Activated CD4-positive, alpha-beta T cell treated with anti-CD3 and anti-CD28 coated beads, Interleukin-2, amount 10 ng/mL, durations not matched to agents 7 days and 5 days (primary cell): Measurements from ENCODE around the gene HDAC4. TPM values are rescaled to one million over a fixed set of nuclear protein-coding genes. Genes with fewer than 3 reads are reported as not detected.

Experiments
- CTCF ChIA-PET: fragments of 350-600 bp; sonication (Branson Sonifier 250); formaldehyde crosslinking; loops from one replicate; lab custom pipeline; 2021; ENCODE audit warnings: antibody characterized with exemption; lab: Charles Lee
- POLR2A ChIA-PET: fragments of 350-600 bp; sonication (Branson Sonifier 250); formaldehyde crosslinking; loops from one replicate; lab custom pipeline; 2021; ENCODE audit warnings: antibody characterized with exemption; lab: Charles Lee
- DNase-seq: peaks from one replicate; pipeline ENCODE4 v3.0.0-alpha.2; 2020
- H3K27ac Mint-ChIP-seq: one replicate; pipeline ENCODE4 v1.8.0; 2021; ENCODE audit warnings: mild to moderate bottlenecking, moderate library complexity, mixed read lengths
- H3K27me3 Mint-ChIP-seq: one replicate; pipeline ENCODE4 v1.8.0; 2021; ENCODE audit warnings: mixed read lengths
- H3K36me3 Mint-ChIP-seq: one replicate; pipeline ENCODE4 v1.8.0; 2021; ENCODE audit warnings: low read depth, mixed read lengths
- H3K4me1 Mint-ChIP-seq: one replicate; pipeline ENCODE4 v1.8.0; 2021; ENCODE audit warnings: mixed read lengths
- H3K4me3 Mint-ChIP-seq: one replicate; pipeline ENCODE4 v1.8.0; 2021; ENCODE audit warnings: mild to moderate bottlenecking, moderate library complexity, mixed read lengths
- H3K9me3 Mint-ChIP-seq: one replicate; pipeline ENCODE4 v1.8.0; 2021; ENCODE audit warnings: mixed read lengths
- total RNA-seq, 2 experiments: library from RNA; stranded (reverse); gene quantifications; one replicate each; pipeline ENCODE4 v1.2.3, GENCODE V29; 2021

HDAC4 gene
- total RNA-seq, 2 experiments from 2014 or later: 57.1 to 68.4 TPM

DNA sequence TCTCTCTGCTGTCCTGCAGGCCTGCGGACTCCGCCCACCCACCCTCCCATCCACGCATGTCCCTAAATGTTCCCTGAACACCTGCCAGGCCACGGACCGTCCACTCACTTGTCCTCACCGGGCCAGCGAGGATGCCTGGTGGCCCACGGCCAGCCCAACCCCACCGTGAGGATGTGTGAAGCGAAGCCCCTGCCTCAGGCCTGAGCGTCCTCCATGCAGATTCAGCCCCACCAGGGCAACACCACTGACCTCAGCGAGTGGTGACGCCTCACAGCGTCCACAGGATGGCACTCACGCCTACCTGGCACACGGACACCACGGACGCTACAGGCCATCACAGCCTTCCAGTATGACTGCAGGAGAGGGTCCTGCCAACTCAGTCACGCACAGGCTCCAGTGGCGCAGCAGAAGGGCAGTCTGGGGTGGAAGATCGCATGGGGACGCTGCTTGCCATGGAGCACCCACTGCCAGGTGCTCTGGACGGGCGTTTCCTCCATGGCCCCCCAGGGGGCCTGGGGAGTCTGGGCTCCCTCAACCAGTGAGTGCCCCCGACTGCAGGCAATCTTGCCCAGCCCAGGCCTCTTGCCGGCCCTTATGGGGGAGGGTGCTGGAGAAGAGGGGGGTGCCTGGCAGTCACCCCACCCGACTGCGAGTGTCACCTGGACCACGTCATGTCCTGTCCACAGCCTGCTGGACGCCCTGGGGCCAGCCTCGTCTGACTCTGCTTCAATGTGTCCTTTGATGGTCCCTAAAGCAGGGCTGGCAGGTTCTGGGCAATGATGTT, 25.4 kb downstream of the HDAC4 start:
- Mint-ChIP-seq H3K36me3 (no peaks in the 10 kb centered on the region), H3K27me3 (no peaks in the 10 kb centered on the region), H3K4me3 (no peak overlapping the region), H3K9me3 (no peaks in the 10 kb centered on the region), H3K4me1 (peaks cover 12% of the 10 kb centered on the region), H3K27ac (no peak overlapping the region)
- POLR2A ChIA-PET: no interaction called here
- no peak for DNase-seq
- CTCF ChIA-PET: interaction anchor here (1.1 kb wide), 1 partner anchor 25 kb away, joined by 3 read pairs; no protein-coding TSS in a partner anchor

DNA sequence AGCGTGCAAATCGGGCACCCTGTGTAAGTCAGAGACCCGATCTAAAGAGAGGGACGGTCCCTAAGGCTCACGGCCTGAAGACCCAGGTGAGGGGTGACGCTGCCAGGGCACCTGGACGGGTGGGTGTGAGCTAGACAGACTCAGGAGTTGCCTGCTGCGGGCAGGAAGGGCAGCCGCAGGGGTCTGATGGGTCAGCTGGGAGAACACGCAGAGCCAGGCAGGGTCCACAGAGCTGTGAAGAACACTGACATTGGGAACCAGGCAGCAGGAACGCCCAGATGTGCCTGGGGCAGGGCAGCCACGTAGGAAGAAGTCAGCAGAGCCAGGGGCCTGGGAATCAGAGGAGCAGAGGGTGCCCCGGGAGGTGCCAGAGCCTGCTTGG, 25.9 kb downstream of the HDAC4 start:
- CTCF ChIA-PET: interaction anchor here (1.1 kb wide), 1 partner anchor 25 kb away, joined by 3 read pairs; no protein-coding TSS in a partner anchor

GRCh38 chr2:239372835-239373234, 28.0 kb downstream of the HDAC4 start:
- H3K9me3 Mint-ChIP-seq: no peaks in the 10 kb centered on the region
- POLR2A ChIA-PET: no interaction called here
- H3K27me3 Mint-ChIP-seq: no peaks in the 10 kb centered on the region
- no peak overlapping the region for H3K27ac Mint-ChIP-seq
- peaks cover 6% of the 10 kb centered on the region for H3K36me3 Mint-ChIP-seq
- peaks cover 3% of the 10 kb centered on the region for H3K4me1 Mint-ChIP-seq
- CTCF ChIA-PET: interaction anchor here (3.7 kb wide), 1 partner anchor 7 kb away, joined by 19 read pairs; no protein-coding TSS in a partner anchor
- H3K4me3 Mint-ChIP-seq: no peak overlapping the region
- DNase-seq: no peak

More for the DNA sequence above, 25.9 kb downstream of the HDAC4 start:
- Mint-ChIP-seq H3K9me3 (no peaks in the 10 kb centered on the region), H3K27ac (no peak overlapping the region), H3K4me1 (peaks cover 8% of the 10 kb centered on the region), H3K36me3 (peaks cover under 1% of the 10 kb centered on the region), H3K4me3 (no peak overlapping the region), H3K27me3 (no peaks in the 10 kb centered on the region)
- POLR2A ChIA-PET: no interaction called here
- DNase-seq: no peak

DNA sequence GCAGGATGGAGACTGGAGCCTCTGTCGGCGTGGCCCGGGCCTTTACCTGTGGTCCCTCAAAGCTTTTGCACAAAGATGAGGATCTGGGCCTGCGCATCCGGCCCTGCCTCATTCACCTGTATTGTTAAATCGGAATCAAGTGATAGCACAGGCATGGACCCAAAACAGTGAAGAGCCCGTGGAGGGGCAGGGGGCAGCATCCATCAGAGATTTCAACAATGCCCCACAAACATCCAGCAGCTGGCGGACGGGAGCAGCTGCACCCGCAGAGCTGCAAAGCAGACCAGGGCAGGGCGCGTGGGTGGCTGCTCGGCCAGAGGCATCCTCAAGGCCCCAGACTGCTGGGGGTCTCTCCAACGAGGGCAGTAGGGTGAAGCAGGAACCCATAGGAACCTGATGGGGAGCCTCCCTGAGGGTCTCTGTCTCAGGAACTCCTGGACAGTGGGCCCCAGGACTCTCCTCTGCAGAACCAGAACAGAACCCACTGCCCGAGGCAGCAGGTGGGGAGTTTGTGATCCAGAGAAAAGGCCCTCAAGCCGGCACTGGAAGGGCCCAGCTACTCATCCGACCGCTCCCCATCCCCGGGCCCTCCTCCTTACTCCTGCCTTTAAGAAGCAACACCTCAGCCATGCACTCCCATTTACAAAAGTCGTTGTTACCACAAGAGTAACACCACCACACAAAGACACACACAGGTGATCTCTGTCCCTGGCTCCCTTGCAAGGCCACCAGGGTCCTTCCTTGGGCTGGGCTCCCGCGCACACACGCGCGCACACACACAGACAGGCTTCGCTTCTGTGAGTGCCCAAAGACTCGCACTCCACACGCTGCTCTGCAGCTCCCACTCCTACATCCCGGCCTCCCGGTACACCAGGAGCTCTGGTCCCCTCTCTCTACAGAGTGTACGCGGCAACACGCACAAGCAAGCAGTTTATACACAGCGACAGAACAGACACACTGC, 28.8 kb downstream of the HDAC4 start:
- Mint-ChIP-seq H3K36me3 (peaks cover 6% of the 10 kb centered on the region), H3K27me3 (no peaks in the 10 kb centered on the region), H3K4me1 (peaks cover 3% of the 10 kb centered on the region), H3K4me3 (no peak overlapping the region), H3K9me3 (no peaks in the 10 kb centered on the region), H3K27ac (no peak overlapping the region)
- CTCF ChIA-PET: interaction anchor here (1.0 to 3.7 kb wide), 2 partner anchors 8 to 156 kb away, joined by 5 to 19 read pairs; no protein-coding TSS in a partner anchor
- no peak for DNase-seq
- POLR2A ChIA-PET: no interaction called here

DNA sequence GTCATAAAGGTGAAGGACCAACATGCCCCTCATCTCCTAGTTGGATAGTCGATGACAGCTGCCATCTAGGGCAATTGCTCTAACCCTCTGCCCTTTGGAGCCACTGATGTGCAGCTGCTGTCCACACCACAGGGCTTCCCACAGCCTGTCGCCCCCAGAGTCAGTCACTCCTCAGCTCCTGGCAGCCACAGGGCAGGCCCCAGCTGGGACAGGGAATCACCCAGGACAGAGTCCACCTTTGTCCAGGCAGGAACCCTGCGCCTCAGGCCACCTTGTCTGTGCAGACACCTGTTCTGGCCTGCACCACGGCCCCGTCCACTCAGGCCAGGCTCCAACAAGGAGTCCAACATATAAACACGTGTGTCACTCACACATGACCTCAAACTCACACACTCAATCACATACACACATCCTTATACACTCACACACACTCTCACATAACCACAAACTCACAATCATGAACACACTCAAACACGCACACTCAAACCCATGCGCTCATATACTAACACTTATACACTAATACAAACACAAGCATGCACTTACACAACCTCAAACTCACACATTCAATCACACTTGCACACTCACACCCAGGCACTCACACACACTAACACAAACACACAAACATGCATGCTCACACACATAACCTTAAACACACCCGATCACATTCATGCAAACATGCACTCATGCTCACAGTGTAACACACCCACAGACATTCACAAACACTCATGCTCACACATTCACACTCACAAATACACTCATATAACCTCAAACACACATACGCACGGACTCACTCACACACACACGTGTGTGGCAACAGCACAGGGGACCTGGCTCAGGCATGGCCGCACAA, 29.7 kb downstream of the HDAC4 start:
- H3K9me3 Mint-ChIP-seq: no peaks in the 10 kb centered on the region
- peaks cover 5% of the 10 kb centered on the region for H3K4me1 Mint-ChIP-seq
- no peak overlapping the region for H3K27ac Mint-ChIP-seq
- ChIA-PET CTCF (interaction anchor here (3.7 kb wide), 1 partner anchor 9 kb away, joined by 19 read pairs; no protein-coding TSS in a partner anchor), POLR2A (no interaction called here)
- no peak overlapping the region for H3K4me3 Mint-ChIP-seq
- no peaks in the 10 kb centered on the region for H3K27me3 Mint-ChIP-seq
- DNase-seq: no peak
- H3K36me3 Mint-ChIP-seq: peaks cover 6% of the 10 kb centered on the region

DNA sequence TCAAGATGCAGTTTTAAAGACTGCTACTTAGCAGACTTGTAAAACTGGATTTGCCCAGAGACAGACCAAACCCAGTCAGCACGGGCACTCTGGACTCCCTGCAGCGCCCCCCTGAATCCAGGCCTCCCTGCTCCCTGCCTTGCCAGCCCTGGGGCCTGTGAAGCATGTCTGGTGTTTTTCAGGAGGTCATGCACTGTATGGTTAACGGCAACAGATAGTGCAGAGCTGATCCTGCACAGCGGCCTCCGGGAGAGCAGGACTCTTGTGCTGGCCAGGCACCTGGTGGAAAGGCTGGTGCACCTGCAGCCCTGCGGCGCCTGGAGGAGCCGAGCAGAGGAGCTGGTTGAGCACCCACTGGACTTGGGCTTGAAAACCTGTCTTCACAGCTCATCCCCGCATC, 30.4 kb downstream of the HDAC4 start:
- no peak for DNase-seq
- Mint-ChIP-seq H3K4me1 (peaks cover 6% of the 10 kb centered on the region), H3K9me3 (no peaks in the 10 kb centered on the region), H3K27ac (no peak overlapping the region), H3K27me3 (no peaks in the 10 kb centered on the region), H3K4me3 (peak overlapping the region; percentile 69), H3K36me3 (peaks cover 7% of the 10 kb centered on the region)
- CTCF ChIA-PET: interaction anchor here (1.7 to 3.7 kb wide), 2 partner anchors 10 to 17 kb away, joined by 4 to 19 read pairs; no protein-coding TSS in a partner anchor
- POLR2A ChIA-PET: no interaction called here

GRCh38 chr2:239369631-239370161, 31.1 kb downstream of the HDAC4 start:
- Mint-ChIP-seq H3K4me3 (peak overlapping the region; percentile 69), H3K9me3 (no peaks in the 10 kb centered on the region), H3K27ac (no peak overlapping the region), H3K36me3 (peaks cover 12% of the 10 kb centered on the region), H3K4me1 (peaks cover 11% of the 10 kb centered on the region), H3K27me3 (no peaks in the 10 kb centered on the region)
- peak; percentile 86 for DNase-seq
- ChIA-PET POLR2A (interaction anchor here (0.9 kb wide), 1 partner anchor 95 kb away, joined by 3 read pairs; no protein-coding TSS in a partner anchor), CTCF (interaction anchor here (0.7 to 3.7 kb wide), 4 partner anchors 11 to 46 kb away, joined by 3 to 19 read pairs (median 4); no protein-coding TSS in a partner anchor)

- peaks cover 13% of the 10 kb centered on the region for H3K36me3 Mint-ChIP-seq
- CTCF ChIA-PET: interaction anchor here (0.7 to 3.7 kb wide), 5 partner anchors 11 to 121 kb away, joined by 3 to 19 read pairs (median 3); no protein-coding TSS in a partner anchor
- H3K9me3 Mint-ChIP-seq: no peaks in the 10 kb centered on the region
- POLR2A ChIA-PET: interaction anchor here (0.9 kb wide), 1 partner anchor 94 kb away, joined by 3 read pairs; no protein-coding TSS in a partner anchor
- DNase-seq: no peak
- no peak overlapping the region for H3K27ac Mint-ChIP-seq
- H3K4me1 Mint-ChIP-seq: peaks cover 18% of the 10 kb centered on the region
- H3K27me3 Mint-ChIP-seq: no peaks in the 10 kb centered on the region
- no peak overlapping the region for H3K4me3 Mint-ChIP-seq
Observed at GRCh38 chr2:239368906-239369552, 31.8 kb downstream of the HDAC4 start.

GRCh38 chr2:239368321-239368720, 32.5 kb downstream of the HDAC4 start:
- Mint-ChIP-seq H3K36me3 (peaks cover 13% of the 10 kb centered on the region), H3K4me1 (peaks cover 24% of the 10 kb centered on the region), H3K27me3 (no peaks in the 10 kb centered on the region), H3K4me3 (no peak overlapping the region), H3K9me3 (no peaks in the 10 kb centered on the region), H3K27ac (peak overlapping the region; percentile 38)
- ChIA-PET CTCF (interaction anchor here (0.8 kb wide), 1 partner anchor 120 kb away, joined by 3 read pairs; no protein-coding TSS in a partner anchor), POLR2A (no interaction called here)
- DNase-seq: no peak

- Mint-ChIP-seq H3K4me1 (peaks cover 24% of the 10 kb centered on the region), H3K27ac (no peak overlapping the region), H3K36me3 (peaks cover 13% of the 10 kb centered on the region), H3K9me3 (no peaks in the 10 kb centered on the region), H3K4me3 (no peak overlapping the region), H3K27me3 (no peaks in the 10 kb centered on the region)
- CTCF ChIA-PET: no interaction called here
- POLR2A ChIA-PET: no interaction called here
- DNase-seq: no peak
Observed at GRCh38 chr2:239366740-239367139, 34.1 kb downstream of the HDAC4 start.

GRCh38 chr2:239365782-239366435, 34.9 kb downstream of the HDAC4 start:
- Mint-ChIP-seq H3K4me3 (no peak overlapping the region), H3K36me3 (peaks cover 13% of the 10 kb centered on the region), H3K27me3 (no peaks in the 10 kb centered on the region), H3K27ac (no peak overlapping the region), H3K4me1 (peaks cover 27% of the 10 kb centered on the region), H3K9me3 (no peaks in the 10 kb centered on the region)
- ChIA-PET POLR2A (no interaction called here), CTCF (no interaction called here)
- DNase-seq: no peak
